ENCODE measurements around the gene HMGCL.

DNA sequence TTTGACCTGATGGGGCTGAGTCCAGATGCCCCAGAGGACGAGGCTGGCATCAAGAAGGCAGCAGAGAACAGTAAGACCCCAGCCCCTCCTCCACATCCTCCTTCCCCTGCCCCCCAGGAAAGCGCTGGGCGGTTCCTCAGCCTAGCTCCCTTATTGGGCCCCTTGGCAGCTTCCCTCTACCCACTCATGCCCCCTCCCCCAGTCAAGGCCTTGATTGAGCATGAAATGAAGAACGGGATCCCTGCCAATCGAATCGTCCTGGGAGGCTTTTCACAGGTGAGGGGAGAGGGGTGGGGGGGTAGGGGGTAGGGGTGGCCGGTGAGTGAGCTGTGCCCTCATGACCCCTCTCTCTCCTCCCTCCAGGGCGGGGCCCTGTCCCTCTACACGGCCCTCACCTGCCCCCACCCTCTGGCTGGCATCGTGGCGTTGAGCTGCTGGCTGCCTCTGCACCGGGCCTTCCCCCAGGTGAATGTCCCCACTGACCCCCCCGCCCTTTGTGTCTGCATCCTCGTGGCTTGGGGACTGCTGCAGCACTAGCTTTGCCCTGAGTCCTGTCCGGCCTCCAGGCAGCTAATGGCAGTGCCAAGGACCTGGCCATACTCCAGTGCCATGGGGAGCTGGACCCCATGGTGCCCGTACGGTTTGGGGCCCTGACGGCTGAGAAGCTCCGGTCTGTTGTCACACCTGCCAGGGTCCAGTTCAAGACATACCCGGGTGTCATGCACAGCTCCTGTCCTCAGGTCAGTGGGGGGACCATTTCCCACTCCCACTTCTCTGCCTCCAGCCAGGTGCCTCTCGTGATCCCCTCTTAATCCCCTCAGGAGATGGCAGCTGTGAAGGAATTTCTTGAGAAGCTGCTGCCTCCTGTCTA, 31.1 kb downstream of the HMGCL start:
- TF ChIP-seq EZH2 (IDR thresholded peaks at IDR 0.05; ENCODE audit: low read length, unreplicated experiment): no peak
- TF ChIP-seq, protein P1, sequence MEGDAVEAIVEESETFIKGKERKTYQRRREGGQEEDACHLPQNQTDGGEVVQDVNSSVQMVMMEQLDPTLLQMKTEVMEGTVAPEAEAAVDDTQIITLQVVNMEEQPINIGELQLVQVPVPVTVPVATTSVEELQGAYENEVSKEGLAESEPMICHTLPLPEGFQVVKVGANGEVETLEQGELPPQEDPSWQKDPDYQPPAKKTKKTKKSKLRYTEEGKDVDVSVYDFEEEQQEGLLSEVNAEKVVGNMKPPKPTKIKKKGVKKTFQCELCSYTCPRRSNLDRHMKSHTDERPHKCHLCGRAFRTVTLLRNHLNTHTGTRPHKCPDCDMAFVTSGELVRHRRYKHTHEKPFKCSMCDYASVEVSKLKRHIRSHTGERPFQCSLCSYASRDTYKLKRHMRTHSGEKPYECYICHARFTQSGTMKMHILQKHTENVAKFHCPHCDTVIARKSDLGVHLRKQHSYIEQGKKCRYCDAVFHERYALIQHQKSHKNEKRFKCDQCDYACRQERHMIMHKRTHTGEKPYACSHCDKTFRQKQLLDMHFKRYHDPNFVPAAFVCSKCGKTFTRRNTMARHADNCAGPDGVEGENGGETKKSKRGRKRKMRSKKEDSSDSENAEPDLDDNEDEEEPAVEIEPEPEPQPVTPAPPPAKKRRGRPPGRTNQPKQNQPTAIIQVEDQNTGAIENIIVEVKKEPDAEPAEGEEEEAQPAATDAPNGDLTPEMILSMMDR (conservative IDR thresholded peaks at IDR 0.05; ENCODE audit: low read depth, low read length): no peak
- TF ChIP-seq EZH2phosphoT487 (IDR thresholded peaks at IDR 0.05; ENCODE audit: borderline replicate concordance, low read length): no peak

Data from PC-3 (cell line).